Measurements from ENCODE around the gene SIGLEC7.

DNA sequence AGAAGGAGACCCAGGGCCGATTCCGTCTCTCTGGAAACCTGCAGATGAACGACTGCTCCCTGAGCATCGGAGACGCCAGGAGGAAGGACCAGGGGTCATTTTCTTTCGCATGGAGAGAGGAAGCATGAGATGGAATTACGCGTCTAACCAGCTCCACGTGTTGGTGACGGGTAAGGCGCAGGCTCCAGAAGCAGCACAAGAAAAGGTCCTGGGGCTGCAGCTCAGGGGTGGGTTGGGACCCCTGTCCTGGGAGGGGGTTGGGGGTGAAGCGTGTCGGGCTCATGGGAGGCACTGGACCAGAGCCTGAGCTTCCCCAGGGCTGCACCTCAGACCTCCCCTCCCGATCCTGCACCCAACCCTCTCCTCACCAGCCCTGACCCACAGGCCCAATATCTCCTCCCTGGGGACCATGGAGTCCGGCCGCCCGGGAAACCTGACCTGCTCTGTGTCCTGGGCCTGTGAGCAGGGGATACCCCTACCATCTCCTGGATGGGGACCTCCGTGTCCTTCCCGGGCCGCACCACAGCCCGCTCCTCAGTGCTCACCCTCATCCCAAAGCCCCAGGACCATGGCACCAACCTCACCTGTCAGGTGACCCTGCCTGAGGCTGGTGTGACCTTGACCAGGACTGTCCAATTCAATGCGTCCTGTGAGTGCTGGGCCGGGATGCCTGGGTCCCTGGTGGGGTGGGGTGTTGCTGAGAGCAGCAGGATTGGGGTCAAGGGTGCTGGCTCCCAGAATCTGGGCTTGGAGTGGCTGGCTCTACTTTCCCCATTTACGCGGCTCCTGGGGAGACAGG, 43.2 kb downstream of the SIGLEC7 start:
- TF ChIP-seq EZH2 (IDR thresholded peaks at IDR 0.05; ENCODE audit: borderline replicate concordance, low read length), result no peak
- TF ChIP-seq, protein P1, sequence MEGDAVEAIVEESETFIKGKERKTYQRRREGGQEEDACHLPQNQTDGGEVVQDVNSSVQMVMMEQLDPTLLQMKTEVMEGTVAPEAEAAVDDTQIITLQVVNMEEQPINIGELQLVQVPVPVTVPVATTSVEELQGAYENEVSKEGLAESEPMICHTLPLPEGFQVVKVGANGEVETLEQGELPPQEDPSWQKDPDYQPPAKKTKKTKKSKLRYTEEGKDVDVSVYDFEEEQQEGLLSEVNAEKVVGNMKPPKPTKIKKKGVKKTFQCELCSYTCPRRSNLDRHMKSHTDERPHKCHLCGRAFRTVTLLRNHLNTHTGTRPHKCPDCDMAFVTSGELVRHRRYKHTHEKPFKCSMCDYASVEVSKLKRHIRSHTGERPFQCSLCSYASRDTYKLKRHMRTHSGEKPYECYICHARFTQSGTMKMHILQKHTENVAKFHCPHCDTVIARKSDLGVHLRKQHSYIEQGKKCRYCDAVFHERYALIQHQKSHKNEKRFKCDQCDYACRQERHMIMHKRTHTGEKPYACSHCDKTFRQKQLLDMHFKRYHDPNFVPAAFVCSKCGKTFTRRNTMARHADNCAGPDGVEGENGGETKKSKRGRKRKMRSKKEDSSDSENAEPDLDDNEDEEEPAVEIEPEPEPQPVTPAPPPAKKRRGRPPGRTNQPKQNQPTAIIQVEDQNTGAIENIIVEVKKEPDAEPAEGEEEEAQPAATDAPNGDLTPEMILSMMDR (IDR thresholded peaks at IDR 0.05; ENCODE audit: low read length), result no peak

Data from OCI-LY1 (cell line).